Neural progenitor cell (in vitro differentiated cells): Measurements from ENCODE around the gene CDH20. TPM values are rescaled to one million over a fixed set of nuclear protein-coding genes. Genes with fewer than 3 reads are reported as not detected.

Source experiments
- DNase-seq: peaks from one replicate; pipeline ENCODE4 v3.0.0-alpha.2; 2016; ENCODE audit warnings: low spot score
- H2AFZ ChIP-seq: fragments of 200-600 bp; sonication (generic); replicated peaks from 2 replicates; pipeline ENCODE4 v1.6.1; 2016; ENCODE audit warnings: antibody characterized with exemption
- H3F3A ChIP-seq: fragments of 200-600 bp; sonication (generic); 2 replicates; pipeline ENCODE4 v1.6.1; 2016; ENCODE audit warnings: antibody characterized with exemption, low read depth
- H3K27ac ChIP-seq: fragments of 200-600 bp; sonication (generic); 2 replicates; pipeline ENCODE4 v1.5.1; 2016; ENCODE audit warnings: mild to moderate bottlenecking
- H3K27me3 ChIP-seq: fragments of 200-600 bp; sonication (generic); 2 replicates; pipeline ENCODE4 v1.6.1; 2016; ENCODE audit warnings: mild to moderate bottlenecking, moderate library complexity
- H3K36me3 ChIP-seq: fragments of 200-600 bp; sonication (generic); 2 replicates; pipeline ENCODE4 v1.5.1; 2016
- H3K4me1 ChIP-seq: fragments of 200-600 bp; sonication (generic); 2 replicates; pipeline ENCODE4 v1.6.1; 2016; ENCODE audit warnings: mixed run types
- H3K4me2 ChIP-seq: fragments of 200-600 bp; sonication (generic); 2 replicates; pipeline ENCODE4 v1.6.1; 2016
- H3K4me3 ChIP-seq: fragments of 200-600 bp; sonication (generic); 2 replicates; pipeline ENCODE4 v1.5.1; 2016
- H3K79me2 ChIP-seq: fragments of 200-600 bp; sonication (generic); 2 replicates; pipeline ENCODE4 v1.6.1; 2016; ENCODE audit warnings: low read depth
- H3K9ac ChIP-seq: fragments of 200-600 bp; sonication (generic); 2 replicates; pipeline ENCODE4 v1.6.1; 2016
- H3K9me3 ChIP-seq: fragments of 200-600 bp; sonication (generic); 2 replicates; pipeline ENCODE4 v1.5.1; 2016; ENCODE audit warnings: low read depth
- H4K20me1 ChIP-seq: fragments of 200-600 bp; sonication (generic); 2 replicates; pipeline ENCODE4 v1.6.1; 2016; ENCODE audit warnings: low read depth
- H3K27ac Mint-ChIP-seq: 3 replicates; pipeline ENCODE4 v1.8.0; 2021; ENCODE audit warnings: mixed read lengths
- H3K27me3 Mint-ChIP-seq: 2 replicates; pipeline ENCODE4 v1.8.0; 2022; ENCODE audit warnings: low read depth, mild to moderate bottlenecking, inconsistent platforms, moderate library complexity, mixed read lengths; ENCODE audit not compliant: insufficient read depth
- H3K36me3 Mint-ChIP-seq: 3 replicates; pipeline ENCODE4 v1.8.0; 2021; ENCODE audit warnings: mixed read lengths
- H3K4me1 Mint-ChIP-seq: 3 replicates; pipeline ENCODE4 v1.8.0; 2021; ENCODE audit warnings: mixed read lengths
- H3K4me3 Mint-ChIP-seq: 3 replicates; pipeline ENCODE4 v1.8.0; 2021; ENCODE audit warnings: mild to moderate bottlenecking, moderate library complexity, mixed read lengths
- H3K9me3 Mint-ChIP-seq: 3 replicates; pipeline ENCODE4 v1.8.0; 2020; ENCODE audit warnings: mixed read lengths
- CTCF ChIP-seq: fragments of 200-600 bp; sonication (generic); IDR thresholded peaks from 2 replicates; pipeline ENCODE4 v1.5.1; 2017; ENCODE audit warnings: antibody characterized with exemption, mild to moderate bottlenecking
- EZH2 ChIP-seq: fragments of 200-600 bp; sonication (generic); IDR thresholded peaks from 2 replicates; pipeline ENCODE4 v1.6.1; 2017; ENCODE audit warnings: antibody characterized with exemption, mild to moderate bottlenecking, moderate library complexity
- EZH2phosphoT487 ChIP-seq: fragments of 200-600 bp; sonication (generic); IDR thresholded peaks from 2 replicates; pipeline ENCODE4 v1.6.1; 2017; ENCODE audit warnings: antibody characterized with exemption
- total RNA-seq: library from RNA; depleted of rRNA; stranded (reverse); fragments of >200 nt; gene quantifications from 2 replicates; pipeline ENCODE4 v1.2.3, GENCODE V29; 2015; ENCODE audit warnings: low replicate concordance

Gene CDH20
- total RNA-seq, 1 donor from 2014 or later = 1.6 TPM

- Histone ChIP-seq H2AFZ (no peak overlapping the region), H3K36me3 (no peaks in the 10 kb centered on the region), H3K9me3 (no peaks in the 10 kb centered on the region), H3F3A (no peaks in the 10 kb centered on the region), H3K9ac (no peak overlapping the region), H3K27me3 (no peaks in the 10 kb centered on the region), H3K4me3 (no peak overlapping the region), H3K4me2 (peak overlapping the region; percentile 27), H3K4me1 (peaks cover 37% of the 10 kb centered on the region), H4K20me1 (no peaks in the 10 kb centered on the region), H3K79me2 (no peaks in the 10 kb centered on the region), H3K27ac (no peak overlapping the region)
- Mint-ChIP-seq H3K27me3 (peaks cover 2% of the 10 kb centered on the region), H3K27ac (peak overlapping the region; percentile 33), H3K4me1 (peaks cover 12% of the 10 kb centered on the region), H3K36me3 (no peaks in the 10 kb centered on the region), H3K9me3 (no peaks in the 10 kb centered on the region), H3K4me3 (no peak overlapping the region)
- DNase-seq = peak; percentile 41
- no peak for TF ChIP-seq CTCF
- no peak for TF ChIP-seq EZH2phosphoT487
- no peak for TF ChIP-seq EZH2
Measured at GRCh38 chr18:61308004-61308403, 25.2 kb upstream of the CDH20 start.

- Histone ChIP-seq H3K4me1 (peaks cover 37% of the 10 kb centered on the region), H3K9me3 (no peaks in the 10 kb centered on the region), H3K36me3 (no peaks in the 10 kb centered on the region), H3K27ac (no peak overlapping the region), H3K4me3 (no peak overlapping the region), H3K4me2 (peak overlapping the region; percentile 27), H3K79me2 (no peaks in the 10 kb centered on the region), H2AFZ (no peak overlapping the region), H3K27me3 (no peaks in the 10 kb centered on the region), H3F3A (no peaks in the 10 kb centered on the region), H3K9ac (no peak overlapping the region), H4K20me1 (no peaks in the 10 kb centered on the region)
- peak overlapping the region; percentile 66 for H3K27ac Mint-ChIP-seq
- H3K36me3 Mint-ChIP-seq = no peaks in the 10 kb centered on the region
- H3K4me3 Mint-ChIP-seq = no peak overlapping the region
- peaks cover 2% of the 10 kb centered on the region for H3K27me3 Mint-ChIP-seq
- peaks cover 2% of the 10 kb centered on the region for H3K9me3 Mint-ChIP-seq
- peak; percentile 28 for DNase-seq
- H3K4me1 Mint-ChIP-seq = peaks cover 12% of the 10 kb centered on the region
- TF ChIP-seq CTCF (no peak), EZH2 (no peak), EZH2phosphoT487 (no peak)
Measured at GRCh38 chr18:61308795-61309393, 24.3 kb upstream of the CDH20 start.

DNA sequence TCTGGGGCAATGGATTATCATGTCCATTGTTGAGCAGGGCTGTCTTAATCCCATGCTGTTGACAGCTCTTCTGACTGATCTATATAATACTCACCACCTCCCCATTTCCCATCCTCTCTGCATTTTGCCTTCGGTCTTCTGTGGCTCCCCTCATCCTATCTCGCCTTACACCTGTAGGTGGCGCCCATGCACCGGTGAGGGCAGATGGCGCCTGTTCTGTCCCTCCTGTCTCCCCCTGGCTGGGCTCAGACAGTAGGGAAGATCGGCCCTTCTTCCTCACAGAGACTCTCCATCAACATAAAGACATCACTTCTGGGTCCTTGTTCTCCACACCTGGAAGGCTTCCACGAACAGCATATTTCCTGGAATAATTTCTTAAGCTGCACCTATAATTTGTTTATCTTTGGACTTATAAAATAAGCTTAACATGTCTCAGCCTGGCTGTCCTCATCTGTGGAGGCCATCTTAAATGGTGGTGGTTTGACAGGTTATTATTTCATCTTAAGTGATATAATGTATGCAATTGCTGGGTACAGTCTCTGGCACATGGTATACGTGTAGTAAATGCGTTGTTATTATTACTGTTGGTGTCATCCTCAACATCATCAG, 10.9 kb upstream of the CDH20 start:
- Mint-ChIP-seq H3K27ac (no peak overlapping the region), H3K4me3 (no peak overlapping the region), H3K27me3 (no peaks in the 10 kb centered on the region), H3K4me1 (no peaks in the 10 kb centered on the region), H3K36me3 (no peaks in the 10 kb centered on the region), H3K9me3 (peaks cover 1% of the 10 kb centered on the region)
- Histone ChIP-seq H3K27me3 (no peaks in the 10 kb centered on the region), H3K4me1 (no peaks in the 10 kb centered on the region), H3K9ac (no peak overlapping the region), H4K20me1 (no peaks in the 10 kb centered on the region), H3K4me2 (no peak overlapping the region), H3K79me2 (no peaks in the 10 kb centered on the region), H3K36me3 (no peaks in the 10 kb centered on the region), H3K9me3 (no peaks in the 10 kb centered on the region), H3F3A (no peaks in the 10 kb centered on the region), H3K4me3 (no peak overlapping the region), H2AFZ (no peak overlapping the region), H3K27ac (no peak overlapping the region)
- peak; percentile 83 for DNase-seq
- peak; percentile 94 for TF ChIP-seq CTCF
- no peak for TF ChIP-seq EZH2
